ENCODE data around the gene OSBPL3. TPM values are rescaled to one million over a fixed set of nuclear protein-coding genes. Genes with fewer than 3 reads are reported as not detected.

The OSBPL3 gene
- total RNA-seq, 1 experiment from 2014 or later: 36.8 TPM

- H3K4me2 ChIP-seq (ENCODE audit: low read length): no peak overlapping the region
- intact Hi-C loops (cut with micrococcal nuclease): no loop called here
- no peaks in the 10 kb centered on the region for H3K79me2 ChIP-seq (ENCODE audit: insufficient read depth, low read length)
- TF ChIP-seq ZBTB33 (IDR thresholded peaks at IDR 0.05; ENCODE audit: extremely low read depth, insufficient replicate concordance, low read length) (no peak), RAD21 (IDR thresholded peaks at IDR 0.05; ENCODE audit: low read depth) (no peak), ZNF274 (IDR thresholded peaks at IDR 0.05; ENCODE audit: low read depth, low read length) (no peak), TCF7L2 (IDR thresholded peaks at IDR 0.05; ENCODE audit: borderline replicate concordance, extremely low read depth, insufficient read depth, insufficient read length) (no peak)
- H3K9me3 ChIP-seq (ENCODE audit: control insufficient read depth in 1 of 2, insufficient read depth in 1 of 2, low read depth in 1 of 2, low read length in 2 of 2): no peaks in the 10 kb centered on the region
- H2AFZ ChIP-seq (ENCODE audit: low read depth, low read length, poor library complexity, severe bottlenecking): no peak overlapping the region
- no TSS peak for BruUV-seq (replicated peaks)
- no peaks in the 10 kb centered on the region for H4K20me1 ChIP-seq (ENCODE audit: insufficient read depth)
- H3K9me2 ChIP-seq (ENCODE audit: insufficient read depth): no peaks in the 10 kb centered on the region
- ChIA-PET POLR2A (no interaction called here), CTCF (interaction anchor here (1.2 kb wide), 1 partner anchor 18 kb away, joined by 3 read pairs; no protein-coding TSS in a partner anchor), RAD21 (ENCODE audit: low non-redundant PET in 1 of 2, low total read pairs in 2 of 2, uncharacterized antibody in 2 of 2, unreplicated experiment in 2 of 2) (no interaction called here)
- no peak for DNase-seq (ENCODE audit: low read depth, low spot score)
- ATAC-seq: no peak
- H3K4me1 ChIP-seq (ENCODE audit: control insufficient read depth in 1 of 2, insufficient read depth in 2 of 2, low read length in 2 of 2): no peaks in the 10 kb centered on the region
- H3K27me3 ChIP-seq (ENCODE audit: insufficient read depth, low read length): no peaks in the 10 kb centered on the region
- H3K27ac ChIP-seq (ENCODE audit: low read depth, low read length): no peak overlapping the region
- no peaks in the 10 kb centered on the region for H3K36me3 ChIP-seq (ENCODE audit: control insufficient read depth in 1 of 2, insufficient read depth in 2 of 2, low read length in 2 of 2)
- no peak overlapping the region for H3K9ac ChIP-seq (ENCODE audit: low read length)
- H3K4me3 ChIP-seq (replicated peaks in 1 of 2; ENCODE audit: low read depth in 1 of 2, low read length in 2 of 2): no peak overlapping the region
Measured at GRCh38 chr7:24793982-24794648, 185.9 kb downstream of the OSBPL3 start.

- Histone ChIP-seq H4K20me1 (ENCODE audit: insufficient read depth) (no peaks in the 10 kb centered on the region), H3K27me3 (ENCODE audit: insufficient read depth, low read length) (no peaks in the 10 kb centered on the region), H2AFZ (ENCODE audit: low read depth, low read length, poor library complexity, severe bottlenecking) (no peak overlapping the region), H3K9me2 (ENCODE audit: insufficient read depth) (no peaks in the 10 kb centered on the region), H3K9ac (ENCODE audit: low read length) (no peak overlapping the region), H3K4me2 (ENCODE audit: low read length) (no peak overlapping the region), H3K27ac (ENCODE audit: low read depth, low read length) (no peak overlapping the region), H3K4me1 (ENCODE audit: control insufficient read depth in 1 of 2, insufficient read depth in 2 of 2, low read length in 2 of 2) (peaks cover 8 to 17% of the 10 kb centered on the region in 2 experiments; a peak in 3 of 4 replicates), H3K36me3 (ENCODE audit: control insufficient read depth in 1 of 2, insufficient read depth in 2 of 2, low read length in 2 of 2) (no peaks in the 10 kb centered on the region), H3K79me2 (ENCODE audit: insufficient read depth, low read length) (no peaks in the 10 kb centered on the region), H3K4me3 (replicated peaks in 1 of 2; ENCODE audit: low read depth in 1 of 2, low read length in 2 of 2) (no peak overlapping the region), H3K9me3 (ENCODE audit: control insufficient read depth in 1 of 2, insufficient read depth in 1 of 2, low read depth in 1 of 2, low read length in 2 of 2) (no peaks in the 10 kb centered on the region; a peak in 1 of 4 replicates)
- DNase-seq (ENCODE audit: low read depth, low spot score) (no peak), ATAC-seq (no peak)
- CTCF ChIA-PET: interaction anchor here (0.7 kb wide), 1 partner anchor 23 kb away, joined by 3 read pairs; no protein-coding TSS in a partner anchor
- intact Hi-C loops (cut with micrococcal nuclease): no loop called here
- RAD21 ChIA-PET (ENCODE audit: low non-redundant PET in 1 of 2, low total read pairs in 2 of 2, uncharacterized antibody in 2 of 2, unreplicated experiment in 2 of 2): no interaction called here
- POLR2A ChIA-PET: no interaction called here
- BruUV-seq (replicated peaks): no TSS peak
- TF ChIP-seq ELF1 (IDR thresholded peaks at IDR 0.05; ENCODE audit: borderline replicate concordance, low read depth) (no peak), CEBPB (IDR thresholded peaks at IDR 0.05; ENCODE audit: low read depth) (no peak), RAD21 (IDR thresholded peaks at IDR 0.05; ENCODE audit: low read depth) (no peak), SP1 (IDR thresholded peaks at IDR 0.05; ENCODE audit: low read depth) (no peak), TCF7L2 (IDR thresholded peaks at IDR 0.05; ENCODE audit: borderline replicate concordance, extremely low read depth, insufficient read depth, insufficient read length) (no peak), POLR2AphosphoS5 (IDR thresholded peaks at IDR 0.05; ENCODE audit: low read depth, low read length) (no peak), EZH2phosphoT487 (IDR thresholded peaks at IDR 0.05; ENCODE audit: borderline replicate concordance) (no peak)
Measured at GRCh38 chr7:24788961-24789576, 190.9 kb downstream of the OSBPL3 start.

Data from HCT116 (cell line).